KBM-7 (cell line): Measurements from ENCODE around the gene PNPLA2.

Source experiments
- DNase-seq: peaks from one replicate; pipeline ENCODE4 v3.0.0-alpha.2; 2015
- in situ Hi-C: fragments of 300-500 bp; cut with MboI; formaldehyde crosslinking; loops from 2 replicates; pipeline ENCODE4 v1.14.3; 2020; ENCODE audit warnings: low sequenced_read_pairs, low pct_unique_long_range_greater_than_20kb, mixed read lengths

Gene PNPLA2

DNA sequence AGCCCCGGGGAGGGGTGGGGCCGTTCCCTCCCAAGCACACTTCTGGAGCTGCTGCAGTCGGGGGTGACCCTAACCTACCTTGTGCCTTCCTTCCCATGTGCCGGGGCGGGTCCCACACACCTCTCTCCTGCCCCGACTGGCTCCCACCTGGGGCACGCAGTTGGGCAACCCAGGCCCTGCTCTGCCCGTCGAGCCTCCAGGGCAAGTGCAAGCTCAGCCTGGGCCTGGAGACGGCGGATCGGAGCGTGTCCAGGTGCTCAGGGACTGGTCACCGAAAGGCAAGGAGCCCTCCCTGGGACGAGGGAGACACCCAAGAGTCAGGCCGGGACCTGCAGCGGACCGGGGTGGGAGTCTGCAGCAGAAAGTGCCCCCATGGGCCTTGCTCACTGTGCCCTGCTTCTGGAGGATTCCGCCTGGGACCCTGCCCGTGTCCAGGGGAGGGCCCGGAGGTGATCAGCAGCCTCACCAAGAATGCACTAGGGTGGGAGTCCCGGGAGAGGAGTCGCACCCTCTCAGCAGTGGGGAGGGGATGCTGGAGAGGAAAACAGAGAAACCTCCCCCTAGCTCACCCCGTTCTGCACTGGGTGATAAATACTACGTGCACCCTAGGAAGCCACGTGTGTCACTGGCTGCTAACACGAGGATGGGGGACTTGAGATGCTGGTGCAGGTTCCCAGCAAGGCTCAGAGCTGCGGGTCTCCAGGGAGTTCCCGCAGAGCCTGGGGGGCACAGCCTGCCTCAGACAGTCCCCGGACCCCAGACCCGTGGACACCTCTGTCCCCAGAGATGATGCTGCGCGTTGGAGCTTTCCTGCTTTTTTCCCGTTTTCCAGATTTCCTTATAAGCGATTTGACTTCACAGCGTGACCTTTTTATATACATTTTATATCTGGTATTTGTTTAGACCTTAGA is 36.2 kb upstream of the PNPLA2 start:
- in situ Hi-C loops = no loop called here

DNA sequence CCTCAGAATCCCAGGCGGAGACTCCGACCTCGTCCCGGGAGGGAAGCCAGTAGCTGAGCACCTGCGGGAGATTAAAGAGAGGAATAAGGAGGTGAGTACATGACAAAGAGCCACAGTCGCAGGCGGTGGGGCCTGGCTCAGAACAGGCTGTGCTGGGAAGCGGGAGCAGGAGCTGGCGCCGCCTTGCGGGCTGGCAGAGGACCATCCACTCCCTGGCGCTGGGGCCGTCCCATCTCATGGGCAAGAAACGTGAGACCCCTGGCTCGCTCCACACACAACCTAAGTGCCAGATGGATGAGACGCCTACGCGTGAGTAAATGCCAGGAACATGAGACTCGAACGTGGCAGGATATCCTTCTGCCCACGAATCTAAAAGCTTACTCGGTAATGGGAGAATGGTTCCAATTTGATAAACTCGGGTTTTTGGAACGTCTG is 35.1 kb upstream of the PNPLA2 start:
- no peak for DNase-seq
- in situ Hi-C loops = no loop called here

More for the DNA sequence above, 36.2 kb upstream of the PNPLA2 start:
- DNase-seq = no peak

DNA sequence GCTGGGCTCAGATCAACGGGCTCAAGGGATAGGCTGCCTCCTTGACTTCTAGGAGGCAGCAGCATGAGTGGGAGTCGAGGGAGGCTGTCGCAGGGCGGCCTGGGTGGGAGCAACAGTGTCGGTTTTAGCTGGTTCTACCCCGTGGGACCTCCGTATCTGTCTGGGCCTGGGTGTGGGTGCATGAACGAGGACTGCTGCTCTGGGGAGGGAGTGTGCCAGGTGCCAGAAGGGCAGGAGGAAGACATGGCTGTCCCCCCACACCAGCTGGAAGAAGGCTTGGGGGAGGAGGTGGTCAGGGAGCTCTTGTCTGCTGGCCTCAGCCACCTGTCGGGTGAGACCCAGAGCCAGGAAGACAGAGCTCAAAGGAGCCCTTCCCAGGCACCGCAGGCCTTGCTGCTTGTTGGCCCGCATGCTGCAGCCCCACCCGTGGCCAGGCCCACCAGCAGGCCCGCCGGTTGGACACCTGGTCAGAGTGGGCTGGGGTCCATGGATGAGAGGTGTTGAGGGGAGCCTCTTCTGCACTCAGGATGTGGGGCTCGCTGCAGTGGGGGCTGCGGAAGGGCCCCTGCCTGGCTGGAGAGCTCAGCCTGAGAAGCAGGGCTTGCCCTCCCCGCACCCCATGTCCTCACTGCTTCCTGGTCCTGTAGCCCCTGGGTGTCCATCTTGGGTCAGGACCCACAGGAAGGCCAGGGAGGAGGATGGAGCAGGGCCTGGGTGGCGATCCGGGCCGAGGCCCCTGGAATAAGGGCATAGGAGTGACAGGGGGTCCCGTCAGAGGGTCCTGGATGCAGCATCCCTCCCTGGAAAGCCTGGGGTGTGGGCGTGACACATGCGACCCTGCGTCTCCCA is 32.3 kb upstream of the PNPLA2 start:
- DNase-seq = no peak

DNA sequence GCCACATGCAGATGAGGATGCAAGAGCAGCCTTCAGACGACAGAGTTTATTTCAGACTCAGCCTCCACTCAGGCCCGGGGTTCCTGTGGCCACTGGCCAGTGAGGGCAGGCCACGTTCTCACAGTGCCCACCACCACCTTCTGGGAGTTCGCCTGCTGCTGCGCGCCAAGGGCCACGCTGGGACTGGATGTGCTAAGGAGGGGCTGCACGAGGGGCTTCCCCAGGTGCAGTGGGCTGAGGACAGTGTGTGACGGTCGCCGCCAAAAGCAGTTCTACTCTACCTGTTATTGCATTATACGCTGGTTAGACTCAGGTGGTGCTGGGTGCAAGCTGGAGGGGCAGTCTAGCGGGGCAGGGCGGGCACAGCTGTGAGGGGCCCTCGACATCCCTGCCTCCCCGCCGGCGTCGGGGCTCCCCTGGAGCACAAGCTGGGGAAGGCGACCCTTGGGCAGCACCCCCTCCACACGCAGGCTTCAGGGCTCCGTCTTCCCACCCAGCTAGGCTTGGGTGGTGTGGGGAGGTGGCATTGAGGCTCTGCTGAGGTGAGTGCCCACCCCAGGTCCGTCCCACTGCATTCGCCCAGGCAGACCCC is 31.5 kb upstream of the PNPLA2 start:
- DNase-seq = no peak
- in situ Hi-C loops = no loop called here

More for the DNA sequence above, 32.3 kb upstream of the PNPLA2 start:
- in situ Hi-C loops = no loop called here

DNA sequence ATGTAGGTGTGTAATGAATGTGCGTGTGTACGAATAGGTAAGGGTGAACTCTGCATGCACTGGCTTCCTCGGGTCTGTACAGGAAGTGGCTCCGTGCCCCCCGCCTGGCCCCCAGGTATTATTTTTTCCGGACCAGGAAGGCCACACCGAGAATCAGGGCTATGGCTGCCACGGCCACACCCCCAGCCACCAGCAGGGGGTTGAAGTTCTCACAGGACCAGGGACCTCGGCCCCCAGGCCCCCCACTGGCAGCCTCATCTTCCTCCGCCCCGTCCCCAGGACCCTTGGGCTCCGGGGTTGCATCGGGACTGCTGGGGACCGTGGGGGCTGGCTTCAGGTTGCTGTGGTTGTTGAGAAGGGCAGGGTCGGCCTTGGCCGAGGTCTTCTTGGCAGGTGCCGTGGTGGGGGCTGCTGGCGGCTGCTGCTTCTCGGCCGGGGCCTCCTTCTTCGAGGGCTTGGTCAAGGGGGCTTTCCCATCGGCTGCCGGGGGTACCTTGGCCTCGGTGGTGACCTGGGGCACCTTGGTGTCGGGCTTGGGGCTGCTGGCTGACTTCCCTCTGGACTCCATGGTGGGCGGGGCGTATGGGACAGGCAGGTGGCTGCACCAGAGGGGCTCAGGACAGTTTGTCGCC is 30.6 kb upstream of the PNPLA2 start:
- in situ Hi-C loops = no loop called here
- no peak for DNase-seq

DNA sequence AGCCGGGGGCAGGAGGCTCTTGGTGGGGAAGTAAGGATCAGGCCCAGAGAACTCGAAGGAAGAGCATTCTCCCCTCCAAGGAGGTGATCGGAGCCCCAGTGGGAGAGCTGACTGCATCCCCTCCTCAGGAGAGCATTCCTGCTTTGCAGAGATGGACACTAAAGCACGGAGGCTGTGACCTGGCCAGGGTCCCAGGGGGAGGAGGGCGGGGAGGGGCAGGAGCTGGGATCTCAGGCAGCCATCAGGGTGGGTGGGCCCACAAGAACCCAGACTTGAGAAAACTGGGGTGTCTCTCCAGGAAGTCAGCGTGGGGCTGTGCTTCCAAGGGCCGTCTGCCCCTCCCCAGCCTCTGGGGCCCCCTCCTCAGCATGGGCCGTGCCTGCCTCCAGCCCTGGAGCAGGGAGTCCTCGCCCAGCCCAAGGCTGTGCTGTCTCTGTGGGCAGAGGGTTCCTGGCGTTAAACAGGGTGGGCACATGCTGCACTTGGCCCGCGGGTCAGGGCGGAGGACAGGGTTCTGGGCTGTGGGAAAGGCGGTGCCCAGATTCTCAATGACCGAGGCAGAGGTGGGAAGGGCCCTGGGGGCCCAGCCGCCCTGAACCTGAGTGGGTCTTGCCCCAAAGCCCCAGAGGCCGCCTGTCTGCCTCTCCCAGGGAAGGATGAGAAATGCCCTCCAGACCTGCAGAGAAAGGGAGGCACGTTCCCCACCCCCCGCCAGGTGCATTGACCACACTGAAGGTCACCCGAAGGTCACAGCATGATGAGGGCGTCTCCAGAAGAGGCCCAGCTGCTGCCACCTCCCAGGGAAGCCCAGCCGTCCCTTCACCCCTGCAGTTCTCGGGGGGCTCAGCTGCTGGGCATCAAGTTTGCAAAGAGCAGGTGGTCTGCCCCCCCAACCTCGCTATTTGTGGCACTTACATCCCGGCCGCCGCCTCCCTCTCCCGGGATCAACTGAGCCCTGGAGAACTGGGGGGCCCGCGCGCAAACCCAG is 29.5 kb upstream of the PNPLA2 start:
- DNase-seq = no peak
- in situ Hi-C loops = no loop called here

DNA sequence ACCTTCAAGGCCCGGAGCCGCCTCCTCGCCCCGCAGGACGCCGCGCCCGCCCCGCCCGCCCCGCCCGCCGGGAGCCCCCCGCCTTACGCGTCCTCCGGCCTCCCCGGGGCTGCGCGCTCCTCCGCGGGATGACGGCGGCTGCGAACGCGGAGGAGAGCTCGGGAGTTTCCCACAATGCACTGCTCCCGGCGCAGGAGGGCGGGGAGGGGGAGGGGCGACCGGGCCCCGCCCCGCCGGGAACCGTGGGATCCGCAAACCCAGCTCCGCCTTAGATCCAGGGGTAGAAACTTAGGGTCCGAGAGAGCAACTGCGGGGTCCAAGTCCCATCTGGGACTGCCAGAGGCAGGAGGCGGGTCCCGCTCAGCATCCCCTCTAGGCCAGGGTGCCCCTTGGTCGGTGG is 28.8 kb upstream of the PNPLA2 start, which contains the start of gene CEND1:
Gene CEND1 (minus strand): TSS at position 148 of the 400 bp plus-strand sequence. CDS start 1,514 bp downstream, outside the sequence.
- in situ Hi-C loops = no loop called here
- no peak for DNase-seq

DNA sequence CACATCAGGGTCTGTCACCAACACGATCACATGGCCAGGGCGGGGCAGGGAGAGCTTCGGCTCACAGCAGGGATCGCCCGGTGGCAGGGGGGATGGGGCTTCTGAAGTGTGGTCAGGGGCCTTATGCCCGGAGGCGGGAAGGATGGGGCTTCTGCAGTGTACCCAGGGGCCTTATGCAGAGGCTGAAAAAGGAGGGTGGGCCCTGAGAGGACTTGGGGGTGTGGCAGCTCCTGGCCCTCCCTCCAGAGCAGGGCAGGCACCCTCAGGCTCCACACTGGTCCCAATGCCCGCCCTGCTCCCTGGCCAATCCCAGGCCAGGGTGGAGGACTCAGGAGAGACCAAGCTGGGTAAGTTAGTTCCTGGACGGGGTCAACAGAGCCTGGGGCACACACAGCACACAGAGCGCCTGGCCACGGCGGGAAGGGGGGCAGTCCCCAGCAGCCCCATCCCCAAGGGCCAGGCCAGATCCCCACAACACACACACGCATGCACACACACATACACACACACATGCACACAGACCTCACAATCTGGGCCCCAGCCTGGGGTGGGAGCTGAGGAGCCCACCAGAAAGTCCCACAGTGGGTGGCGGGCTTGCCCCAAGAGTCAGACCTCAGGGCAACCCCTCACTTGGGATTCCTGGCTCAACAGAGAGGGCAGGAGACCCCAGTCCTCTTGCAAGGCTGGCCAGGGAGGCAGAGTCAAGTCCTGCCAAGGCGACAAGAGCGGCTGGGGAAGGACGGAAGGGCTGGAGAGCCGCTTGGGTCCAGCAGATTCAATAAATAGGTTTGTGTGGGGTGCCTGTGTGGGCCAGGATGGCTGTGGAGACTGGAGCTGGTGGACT is 27.8 kb upstream of the PNPLA2 start:
- DNase-seq = no peak
- in situ Hi-C loops = no loop called here

DNA sequence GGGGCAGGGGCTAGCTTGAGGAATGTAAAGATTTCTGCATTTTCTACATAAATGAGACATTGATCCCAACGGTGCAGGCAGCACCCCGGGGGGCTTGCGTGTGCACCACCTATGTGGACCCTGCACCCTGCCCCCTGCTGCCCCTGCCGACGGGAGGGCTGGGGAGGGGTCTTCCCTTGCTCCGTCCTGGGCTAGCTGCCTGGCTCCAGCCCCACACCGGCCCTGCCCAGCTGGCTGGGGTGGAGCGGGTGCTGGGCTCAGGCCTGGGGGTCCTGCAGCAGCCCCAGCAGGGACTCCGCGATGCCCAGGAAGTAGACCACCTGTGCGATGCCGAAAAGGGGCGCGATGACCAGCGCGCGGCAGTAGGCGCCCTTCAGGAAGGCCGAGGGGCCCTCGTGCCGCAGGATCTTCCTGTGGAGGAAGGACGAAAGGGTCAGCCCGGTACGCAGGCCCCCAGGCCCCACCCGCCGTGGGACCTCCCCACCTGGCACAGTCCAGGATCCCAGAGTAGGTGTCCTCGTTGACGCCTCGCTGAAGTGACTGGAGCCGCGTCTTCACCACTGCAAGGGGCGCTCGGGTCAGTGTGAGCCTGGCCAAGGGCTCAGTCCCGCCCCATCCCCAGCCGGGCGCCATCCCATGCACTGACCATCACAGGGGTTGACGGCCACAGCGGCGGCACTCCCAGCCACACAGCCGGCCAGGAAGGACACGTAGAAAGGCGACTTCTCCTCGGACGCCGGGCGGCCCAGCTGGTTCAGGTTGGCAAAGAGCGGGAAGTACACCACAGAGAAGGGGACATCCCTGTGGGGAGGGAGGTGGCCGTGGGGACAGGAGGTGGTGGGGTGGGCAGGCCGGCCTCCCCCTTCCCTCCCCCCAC is 26.8 kb upstream of the PNPLA2 start:
- DNase-seq = no peak
- in situ Hi-C loops = no loop called here

DNA sequence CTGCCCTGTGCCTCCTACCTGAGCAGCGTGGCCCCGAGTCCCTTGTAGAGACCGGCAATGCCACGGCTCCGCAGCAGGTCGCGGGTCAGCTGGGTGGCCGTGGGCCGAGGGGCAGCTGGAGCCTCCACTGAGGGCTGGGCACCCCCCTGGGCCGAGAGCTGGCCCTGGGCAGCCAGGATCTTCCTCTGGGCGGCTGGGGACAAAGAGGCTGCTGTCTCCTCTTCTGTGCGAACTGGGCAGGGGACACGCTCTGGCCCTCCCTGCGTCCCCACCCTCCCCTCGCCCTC is 26.2 kb upstream of the PNPLA2 start:
- in situ Hi-C loops = no loop called here

DNA sequence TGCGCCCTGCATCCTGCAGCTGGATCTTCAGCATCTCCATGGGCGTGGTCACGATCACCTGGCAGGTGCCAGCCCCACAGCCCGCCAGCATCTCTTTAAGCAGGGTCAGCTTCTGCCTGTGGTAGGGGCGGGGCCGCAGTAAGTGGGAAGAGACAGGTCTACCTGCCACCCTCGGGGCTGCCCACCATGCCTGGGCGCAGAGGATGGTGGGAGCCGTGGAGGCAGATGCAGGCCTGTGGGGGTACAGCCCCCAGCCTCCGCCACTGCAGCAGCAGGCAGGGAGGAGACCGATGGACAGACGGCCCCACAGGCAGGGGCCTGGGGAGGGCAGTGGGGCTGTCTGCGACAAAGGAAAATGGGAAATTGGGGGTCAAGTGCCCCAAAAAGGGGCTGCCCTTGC is 25.8 kb upstream of the PNPLA2 start:
- in situ Hi-C loops = no loop called here
- no peak for DNase-seq

More for the DNA sequence above, 26.2 kb upstream of the PNPLA2 start:
- DNase-seq = no peak

DNA sequence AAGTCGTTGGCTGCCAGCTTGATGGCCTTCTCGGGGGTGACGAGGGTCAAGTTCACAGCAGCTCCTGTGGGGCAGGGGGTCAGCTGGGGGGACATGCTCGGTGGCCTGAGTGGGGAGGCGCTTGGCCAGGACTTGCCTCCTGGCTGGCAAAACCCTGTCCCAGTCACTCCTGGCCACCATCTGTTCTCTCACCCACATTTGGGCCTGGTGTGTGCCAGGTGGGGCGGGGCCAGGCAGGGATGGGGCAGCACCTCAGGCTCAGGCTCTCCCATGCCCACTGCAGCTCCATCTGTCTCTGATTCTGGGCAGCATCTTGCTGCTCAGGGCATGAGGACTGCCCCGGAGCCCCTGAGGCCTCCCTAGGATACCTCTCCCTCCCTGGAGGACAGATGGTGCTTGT is 25.2 kb upstream of the PNPLA2 start:
- in situ Hi-C loops = no loop called here
- DNase-seq = no peak

DNA sequence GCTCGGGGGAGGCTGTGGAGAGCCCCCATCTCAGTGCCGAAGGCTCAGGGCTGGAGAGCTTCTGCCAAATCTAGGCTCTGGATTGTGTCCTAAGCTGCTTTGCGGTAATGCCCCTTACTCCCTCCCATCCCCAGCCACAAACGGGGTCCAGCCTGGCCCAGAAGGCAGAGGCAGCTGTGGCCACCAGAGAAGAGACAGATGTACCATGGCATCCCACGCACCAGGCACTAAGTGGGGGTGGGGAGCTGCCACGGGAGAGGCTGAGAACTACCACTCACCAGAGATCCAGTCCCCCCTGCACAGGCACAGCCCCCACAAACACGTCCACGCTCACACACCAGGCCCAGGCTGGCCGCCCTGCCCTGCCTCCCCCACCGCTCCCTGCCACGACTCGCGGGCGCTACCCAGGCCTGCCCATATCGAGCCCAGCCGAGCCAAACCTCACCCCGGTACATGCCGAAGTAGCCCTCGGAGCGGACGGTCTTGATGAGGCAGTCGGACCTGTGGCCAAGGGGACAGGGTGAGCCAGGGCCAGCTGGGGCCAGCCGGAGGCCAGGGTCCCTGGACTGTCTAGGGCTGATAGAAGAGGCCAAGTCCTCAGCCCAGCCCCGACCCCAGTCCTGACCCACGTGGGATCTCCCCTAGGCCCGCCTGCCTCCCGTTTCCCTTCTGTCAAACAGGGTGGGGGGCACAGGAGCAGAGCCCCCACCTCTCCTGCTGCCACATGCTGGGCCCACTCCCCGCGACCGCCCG is 24.5 kb upstream of the PNPLA2 start:
- in situ Hi-C loops = no loop called here
- no peak for DNase-seq

DNA sequence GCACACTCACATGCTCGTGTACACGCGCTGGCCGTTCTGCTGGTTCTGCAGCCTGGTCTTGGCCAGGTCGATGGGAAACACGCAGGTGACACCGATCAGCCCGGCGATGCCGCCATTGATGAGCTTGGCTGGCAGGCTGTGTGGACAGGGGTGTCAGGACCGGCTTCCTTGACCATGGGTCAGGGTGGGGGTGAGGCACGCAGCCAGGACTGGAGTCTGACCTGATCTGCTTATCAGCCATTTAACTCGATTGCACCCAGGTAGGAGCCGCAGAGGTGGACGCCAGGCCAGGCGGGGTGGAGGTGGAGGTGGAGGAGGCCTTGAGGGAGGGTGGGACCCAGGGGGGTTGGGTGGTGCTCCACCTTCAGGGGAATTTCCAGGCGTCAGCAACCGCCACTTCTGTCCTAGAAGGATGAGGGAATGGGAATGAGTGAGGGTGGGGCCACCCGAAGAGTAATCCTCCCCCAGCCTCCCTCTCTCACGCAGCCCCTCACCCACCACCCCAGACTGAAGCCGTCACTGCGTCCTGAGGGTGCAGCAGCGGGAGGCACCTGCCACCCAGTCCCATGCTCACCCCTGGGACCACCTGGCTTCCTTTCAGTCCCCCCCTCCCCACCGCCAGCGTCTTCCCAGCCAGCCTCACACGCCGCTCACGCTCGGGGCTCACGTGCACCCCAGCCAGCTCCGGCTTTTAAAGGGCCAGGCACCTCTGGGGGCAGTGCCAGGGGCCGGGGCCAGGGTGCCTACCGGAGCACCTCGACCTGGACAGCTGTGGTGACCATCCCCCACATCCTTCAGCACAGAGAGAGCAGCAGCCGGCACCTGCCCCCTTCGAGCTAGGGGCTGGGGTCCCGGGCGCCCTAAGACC is 23.7 kb upstream of the PNPLA2 start:
- in situ Hi-C loops = no loop called here
- no peak for DNase-seq
